Measurements from ENCODE around the gene ATXN7L1.
"Not testable (repeated sequence)": the region's sequence is repeated elsewhere in the genome, so short reads cannot be mapped to it uniquely, and the experiment has no call there.

ATXN7L1 gene

GRCh38 chr7:105599551-105599950, 276.8 kb downstream of the ATXN7L1 start:
- no peak for DNase-seq

- DNase-seq: not testable (repeated sequence)
Observed at GRCh38 chr7:105599080-105599479, 277.3 kb downstream of the ATXN7L1 start.

- DNase-seq: no peak
Observed at GRCh38 chr7:105596866-105597265, 279.5 kb downstream of the ATXN7L1 start.

GRCh38 chr7:105594034-105594433, 282.4 kb downstream of the ATXN7L1 start:
- DNase-seq: no peak

- no peak for DNase-seq
Observed at GRCh38 chr7:105591522-105591921, 284.9 kb downstream of the ATXN7L1 start.

GRCh38 chr7:105590793-105591192, 285.6 kb downstream of the ATXN7L1 start:
- no peak for DNase-seq

DNA sequence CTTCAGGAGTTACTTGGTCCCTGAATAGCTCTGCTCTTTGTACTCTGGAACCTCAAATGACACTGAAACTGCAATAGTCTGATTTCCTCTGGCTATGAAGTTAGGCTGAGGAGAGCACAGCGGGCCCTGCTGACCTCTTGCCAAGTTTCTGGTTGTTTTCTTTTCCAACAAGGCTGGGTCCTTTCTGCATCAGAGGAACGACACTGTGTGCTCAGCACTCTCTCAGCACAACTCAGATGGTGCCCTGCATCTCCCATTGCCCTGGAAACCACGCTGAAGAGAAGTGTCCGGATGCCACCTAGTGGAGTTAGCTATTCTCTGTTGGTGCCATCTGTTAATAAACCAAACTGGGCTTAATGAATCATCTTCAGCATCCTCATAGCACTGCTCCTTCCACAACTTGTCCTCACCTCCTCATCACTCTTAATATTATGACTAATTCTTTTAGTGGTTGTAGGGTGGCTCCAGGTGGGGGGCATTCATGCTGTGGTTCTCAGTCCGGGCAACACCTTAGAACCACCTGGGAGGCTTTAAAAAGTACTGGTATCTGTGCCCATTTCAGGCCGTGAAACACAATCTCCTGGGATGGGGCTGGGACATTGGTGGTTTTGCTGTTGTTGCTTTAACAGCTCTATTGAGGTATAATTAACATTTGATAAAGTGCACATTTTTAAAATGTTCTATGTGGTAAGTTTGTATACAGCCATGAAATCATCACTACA, 286.9 kb downstream of the ATXN7L1 start:
- DNase-seq: peak; percentile 68

DNA sequence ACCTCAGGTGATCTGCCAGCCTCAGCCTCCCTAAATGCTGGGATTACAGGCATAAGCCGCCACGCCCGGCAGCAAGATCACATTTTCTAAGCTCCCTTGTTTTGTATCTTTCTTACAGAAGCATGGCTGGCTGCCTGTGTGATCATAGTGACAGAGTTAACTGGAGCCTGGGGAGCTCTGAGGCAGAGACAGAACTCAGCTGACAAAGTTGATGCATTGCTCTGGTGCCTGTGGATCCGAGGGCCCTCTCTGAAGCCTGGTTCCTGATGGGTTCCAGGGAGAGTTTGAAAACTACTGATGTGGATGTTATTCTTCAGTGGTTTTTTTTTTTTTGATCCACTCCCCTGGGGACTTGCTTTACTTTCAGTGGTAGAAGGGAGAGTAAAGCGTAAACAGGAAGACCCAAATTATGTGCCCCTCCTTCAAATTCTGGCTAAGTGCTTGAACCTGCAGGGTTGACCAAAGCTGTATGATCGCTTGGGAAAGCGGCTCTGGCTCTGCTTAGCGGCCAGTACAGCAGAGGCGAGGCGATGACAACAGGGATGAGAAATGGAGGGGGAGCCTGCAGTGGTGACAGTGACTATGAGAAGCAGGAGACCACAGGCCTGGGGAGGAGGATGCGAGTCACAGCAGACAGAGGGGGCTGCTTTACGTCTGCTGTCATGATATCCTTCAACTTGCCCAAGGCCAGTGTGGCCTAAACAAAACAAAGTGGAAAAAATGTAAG, 288.3 kb downstream of the ATXN7L1 start:
- DNase-seq: no peak

DNA sequence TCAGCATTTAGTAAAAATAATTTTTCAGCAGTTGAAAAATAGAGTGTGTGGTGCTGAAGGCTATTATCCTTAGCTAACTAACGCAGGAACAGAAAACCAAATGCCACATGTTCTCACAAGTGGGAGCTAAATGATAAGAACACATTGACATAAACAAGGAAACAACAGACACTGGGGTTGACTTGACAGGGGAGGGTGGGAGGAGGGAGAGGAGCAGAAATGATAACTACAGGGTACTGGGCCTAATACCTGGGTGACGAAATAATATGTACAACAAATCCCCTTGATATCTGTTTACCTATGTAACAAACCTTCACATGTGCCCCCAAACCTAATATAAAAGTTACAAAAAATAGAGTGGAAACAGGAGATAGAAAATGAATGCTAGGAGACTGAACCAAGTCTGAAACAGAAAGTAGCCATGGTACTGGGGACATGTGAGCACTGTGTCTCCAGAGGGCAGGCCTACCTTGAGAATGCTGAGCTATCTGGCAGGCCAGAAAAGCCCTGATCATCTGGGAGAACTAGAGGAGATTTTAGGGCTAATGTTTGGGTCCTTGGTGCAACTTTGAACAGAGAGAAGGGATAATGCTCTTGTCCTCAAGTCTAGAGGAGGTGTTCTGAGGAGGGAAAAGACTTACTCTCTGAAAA, 290.4 kb downstream of the ATXN7L1 start:
- no peak for DNase-seq

- no peak for DNase-seq
Observed at GRCh38 chr7:105584165-105584564, 292.2 kb downstream of the ATXN7L1 start.

DNA sequence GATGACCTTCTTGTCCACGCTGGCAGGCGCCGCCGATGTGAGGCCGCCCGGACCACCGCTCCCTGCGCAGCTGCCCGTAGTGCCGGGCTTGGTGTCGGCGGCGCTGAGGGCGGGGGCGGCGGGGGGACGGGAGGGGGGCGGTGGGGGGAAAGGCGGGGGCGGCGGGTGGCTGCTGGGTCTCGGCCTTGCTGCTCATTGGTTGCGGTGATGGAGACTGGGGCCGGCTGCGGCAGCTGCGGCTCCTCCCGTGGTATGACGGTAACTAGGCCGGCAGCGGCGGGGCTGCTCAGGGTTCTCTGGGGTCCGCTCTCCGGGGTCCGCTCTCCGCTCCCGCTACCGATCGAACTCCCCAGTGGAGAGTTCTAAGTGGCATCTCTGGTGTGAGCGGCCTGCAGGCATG, 293.3 kb downstream of the ATXN7L1 start:
- DNase-seq: no peak

- DNase-seq: no peak
Observed at GRCh38 chr7:105581066-105581811, 295.2 kb downstream of the ATXN7L1 start, which contains the start of gene EFCAB10. Gene EFCAB10 (minus strand): TSS chr7:105581493. CDS start chr7:105581463, 30 bp downstream.

DNA sequence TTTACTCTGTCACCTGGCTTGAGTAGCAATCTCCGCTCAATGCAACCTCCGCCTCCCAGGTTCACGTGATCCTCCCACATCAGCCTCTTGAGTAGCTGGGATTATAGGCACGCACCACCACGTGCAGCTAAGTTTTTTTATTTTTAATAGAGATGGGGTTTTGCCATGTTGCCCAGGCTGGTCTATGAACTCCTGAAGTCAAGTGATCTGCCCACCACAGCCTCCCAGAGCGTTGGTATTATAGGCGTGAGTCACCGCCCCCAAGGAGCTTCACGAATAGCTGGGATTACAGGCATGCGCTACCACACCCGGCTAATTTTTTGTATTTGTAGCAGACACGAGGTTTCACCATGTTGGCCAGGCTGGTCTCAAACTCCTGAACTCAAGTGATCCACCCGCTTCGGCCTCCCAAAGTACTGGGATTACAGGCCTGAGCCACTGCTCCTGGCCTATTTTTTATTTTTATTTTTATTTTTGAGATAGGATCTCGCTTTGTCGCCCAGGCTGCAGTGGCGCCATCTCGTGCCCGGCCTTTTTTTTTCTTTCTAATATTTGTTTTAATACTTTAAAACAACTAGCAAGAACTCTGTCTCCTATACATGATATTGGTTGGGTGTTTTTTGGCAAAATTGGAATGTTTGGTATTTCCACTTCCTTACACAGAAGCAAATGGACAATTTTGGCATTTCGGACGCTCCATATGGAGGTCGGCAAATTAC, 296.2 kb downstream of the ATXN7L1 start:
- DNase-seq: no peak

- no peak for DNase-seq
Observed at GRCh38 chr7:105578496-105578895, 297.9 kb downstream of the ATXN7L1 start.

- no peak for DNase-seq
Observed at GRCh38 chr7:105577251-105577650, 299.1 kb downstream of the ATXN7L1 start.

- DNase-seq: no peak
Observed at GRCh38 chr7:105571891-105572290, 304.5 kb downstream of the ATXN7L1 start.

DNA sequence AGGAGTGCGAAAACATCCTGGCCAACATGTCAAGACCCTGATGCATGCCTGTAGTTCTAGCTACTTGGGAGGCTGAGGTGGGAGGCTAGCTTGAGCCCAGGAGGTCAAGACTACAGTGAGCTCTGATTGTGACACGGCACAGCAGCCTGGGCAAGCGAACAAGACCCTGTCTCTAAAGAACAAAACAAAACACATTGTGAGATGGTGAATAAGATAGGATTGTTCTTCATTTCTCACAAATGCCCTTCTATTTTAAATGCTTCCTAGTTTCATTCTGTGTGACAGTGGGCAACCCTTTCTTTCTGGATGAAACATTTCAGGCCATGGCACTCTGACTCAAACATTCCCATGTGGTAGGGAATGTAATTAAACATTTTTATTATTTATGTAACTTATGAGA, 308.6 kb downstream of the ATXN7L1 start:
- DNase-seq: no peak

- DNase-seq: no peak
Observed at GRCh38 chr7:105567024-105567423, 309.4 kb downstream of the ATXN7L1 start.

DNA sequence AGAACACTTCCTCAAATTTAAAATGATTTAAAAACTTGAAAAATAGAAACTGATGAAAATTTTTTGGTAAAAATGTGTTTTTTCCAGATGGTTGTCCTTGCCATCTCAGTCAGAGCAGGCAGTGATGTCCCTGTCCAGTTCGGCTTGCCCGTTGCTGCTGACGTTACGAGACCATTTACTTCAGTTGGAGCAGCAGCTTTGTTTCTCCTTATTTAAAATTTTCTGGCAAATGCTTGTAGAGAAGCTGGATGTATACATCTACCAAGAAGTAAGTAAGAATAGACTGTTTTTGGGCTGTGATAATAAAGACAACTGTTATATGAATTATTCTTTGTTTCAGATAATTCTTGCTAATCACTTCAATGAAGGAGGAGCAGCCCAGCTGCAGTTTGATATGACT, 311.2 kb downstream of the ATXN7L1 start:
- DNase-seq: no peak

DNA sequence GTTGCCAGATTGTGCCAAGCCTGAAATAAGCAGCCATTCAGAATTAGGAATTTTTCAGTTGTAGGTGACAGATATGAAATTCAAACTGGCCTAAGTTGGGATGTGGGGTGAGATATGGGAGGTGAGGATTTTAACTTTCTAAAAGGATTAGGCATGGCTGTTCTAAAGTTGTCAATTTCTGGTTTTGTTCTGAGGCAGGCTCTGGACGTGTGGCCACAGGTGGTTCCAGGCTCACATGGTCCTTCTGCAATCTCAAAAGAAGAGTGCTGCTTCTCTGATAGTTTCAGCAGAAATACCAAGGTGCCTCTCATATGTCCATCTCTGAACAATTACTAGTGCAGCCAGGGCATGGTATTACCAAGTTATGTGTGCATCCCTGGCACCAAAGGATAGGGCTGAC, 316.5 kb downstream of the ATXN7L1 start:
- no peak for DNase-seq

All from NCI-H226 (cell line).